Measurements from ENCODE around the gene IFNAR1. TPM values are rescaled to one million over a fixed set of nuclear protein-coding genes. Genes with fewer than 3 reads are reported as not detected.

Gene IFNAR1
- total and polyA plus RNA-seq, 9 donors: 20.6 to 47.9 (median 31.2) TPM

GRCh38 chr21:33364830-33365229 lies 40.1 kb downstream of the IFNAR1 start:
- no peak overlapping the region for H3K27ac ChIP-seq
- no peaks in the 10 kb centered on the region for H3K36me3 ChIP-seq
- peaks cover 0 to 6% of the 10 kb centered on the region in 2 donors for H3K9me3 ChIP-seq
- 84 to 93% (median 88%) methylated on average over 5 of the region's 5 CpGs for WGBS, 3 donors
- no peaks in the 10 kb centered on the region for H3K27me3 ChIP-seq
- peaks cover 4% of the 10 kb centered on the region for H3K4me1 ChIP-seq (ENCODE audit: insufficient read depth)
- TF ChIP-seq CTCF (IDR thresholded peaks at IDR 0.05): no peak
- no peak for TF ChIP-seq POLR2A (IDR thresholded peaks at IDR 0.05)
- TF ChIP-seq EP300 (IDR thresholded peaks at IDR 0.05): no peak
- intact Hi-C loops (cut with DNase I): loop anchor here in 1 of 4 donors (5.0 to 10.0 kb wide), 2 partner anchors 70 to 163 kb away; no protein-coding TSS in a partner anchor
- H3K4me3 ChIP-seq: no peak overlapping the region
- DNase-seq: no peak

DNA sequence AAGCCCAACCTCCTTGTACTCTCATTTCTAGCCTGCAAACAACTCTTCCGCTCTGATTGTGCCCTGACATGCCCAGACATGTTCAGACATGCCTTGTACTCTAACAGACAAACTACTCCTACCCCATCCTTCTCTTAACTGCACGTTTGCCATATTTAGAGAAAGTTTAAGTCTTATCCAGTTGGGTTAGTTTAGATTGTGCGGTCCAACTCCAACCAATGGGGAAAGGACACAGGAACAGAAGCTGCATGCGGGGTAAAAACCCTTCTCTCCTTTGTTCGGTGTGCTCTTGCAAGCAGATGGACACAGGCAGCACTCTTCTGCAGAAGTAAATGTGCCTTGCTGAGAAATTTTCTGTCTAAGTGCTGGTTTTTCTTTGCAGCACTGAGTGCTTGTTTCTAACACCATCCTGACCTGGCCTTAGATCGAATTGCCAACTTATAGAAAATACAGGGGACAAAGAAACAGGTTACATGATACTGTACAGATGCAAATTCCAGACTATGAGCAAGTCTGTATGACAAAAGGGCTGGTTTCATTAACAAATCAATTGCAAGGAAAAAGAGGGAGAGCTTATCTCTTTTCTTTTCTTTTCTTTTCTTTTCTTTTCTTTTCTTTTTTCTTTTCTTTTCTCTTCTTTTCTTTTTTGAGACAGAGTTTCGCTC lies 42.7 kb downstream of the IFNAR1 start:
- WGBS, 3 donors: 84 to 89% (median 85%) methylated on average over 7 of the region's 7 CpGs
- H3K4me3 ChIP-seq: no peak overlapping the region

DNA sequence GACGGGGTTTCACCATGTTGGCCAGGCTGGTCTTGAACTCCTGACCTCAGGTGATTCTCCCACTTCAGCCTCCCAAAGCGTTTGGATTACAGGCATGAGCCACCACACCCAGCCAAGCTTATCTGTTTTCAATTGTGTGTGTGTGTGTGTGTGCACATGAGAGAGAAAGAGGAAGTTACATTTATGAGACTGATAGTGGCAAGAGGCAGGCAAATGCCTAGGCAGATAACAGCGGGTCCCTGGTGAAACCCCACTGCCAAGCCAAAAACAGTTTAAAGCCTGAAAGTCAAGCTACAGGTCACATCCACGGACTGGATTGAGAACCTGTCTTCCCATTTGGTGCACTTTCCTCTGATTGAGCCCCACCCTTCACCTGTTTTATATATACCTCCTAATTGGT lies 43.4 kb downstream of the IFNAR1 start:
- no peaks in the 10 kb centered on the region for H3K27me3 ChIP-seq
- H3K4me3 ChIP-seq: no peak overlapping the region
- no peaks in the 10 kb centered on the region for H3K36me3 ChIP-seq
- WGBS, 3 donors: 86 to 89% (median 88%) methylated on average over 4 of the region's 4 CpGs
- no peak for DNase-seq
- TF ChIP-seq CTCF (IDR thresholded peaks at IDR 0.05) (no peak), POLR2A (IDR thresholded peaks at IDR 0.05) (no peak), EP300 (IDR thresholded peaks at IDR 0.05) (no peak)
- peaks cover 0 to 6% of the 10 kb centered on the region in 2 donors for H3K9me3 ChIP-seq
- intact Hi-C loops (cut with DNase I): loop anchor here in 1 of 4 donors (10.0 kb wide), 1 partner anchor 67 kb away; no protein-coding TSS in a partner anchor
- no peak overlapping the region for H3K27ac ChIP-seq
- no peaks in the 10 kb centered on the region for H3K4me1 ChIP-seq (ENCODE audit: insufficient read depth)

More for the DNA sequence above, 42.7 kb downstream of the IFNAR1 start:
- Histone ChIP-seq H3K9me3 (peaks cover 0 to 6% of the 10 kb centered on the region in 2 donors), H3K27ac (no peak overlapping the region), H3K27me3 (no peaks in the 10 kb centered on the region), H3K36me3 (no peaks in the 10 kb centered on the region), H3K4me1 (ENCODE audit: insufficient read depth) (no peaks in the 10 kb centered on the region)
- TF ChIP-seq EP300 (IDR thresholded peaks at IDR 0.05) (no peak), CTCF (IDR thresholded peaks at IDR 0.05) (no peak), POLR2A (IDR thresholded peaks at IDR 0.05) (no peak)
- DNase-seq: no peak
- intact Hi-C loops (cut with DNase I): loop anchor here in 1 of 4 donors (10.0 kb wide), 1 partner anchor 67 kb away; no protein-coding TSS in a partner anchor

DNA sequence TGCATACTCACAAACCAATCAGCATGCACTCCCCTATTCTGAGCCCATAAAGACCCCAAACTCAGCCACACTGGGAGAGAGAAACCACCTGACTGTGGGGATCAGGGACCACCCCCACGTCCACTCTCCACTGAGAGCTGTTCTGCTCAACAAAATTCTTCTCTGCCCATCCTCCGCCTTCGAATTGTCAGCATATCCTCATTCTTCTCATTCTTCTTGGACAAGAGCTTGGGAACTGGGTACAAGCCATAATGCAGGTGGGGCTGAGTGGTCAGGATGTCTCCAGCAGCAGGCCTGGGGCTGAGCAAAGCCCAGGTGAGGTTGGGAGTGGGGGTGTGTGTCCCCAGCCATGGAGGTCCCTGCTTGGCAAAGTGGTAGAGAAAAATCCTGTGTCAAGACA lies 43.8 kb downstream of the IFNAR1 start:
- TF ChIP-seq POLR2A (IDR thresholded peaks at IDR 0.05) (no peak), EP300 (IDR thresholded peaks at IDR 0.05) (no peak), CTCF (IDR thresholded peaks at IDR 0.05) (no peak)
- Histone ChIP-seq H3K4me3 (no peak overlapping the region), H3K27me3 (no peaks in the 10 kb centered on the region), H3K4me1 (ENCODE audit: insufficient read depth) (no peaks in the 10 kb centered on the region), H3K9me3 (peaks cover 0 to 6% of the 10 kb centered on the region in 2 donors), H3K36me3 (no peaks in the 10 kb centered on the region), H3K27ac (no peak overlapping the region)
- intact Hi-C loops (cut with DNase I): loop anchor here in 1 of 4 donors (10.0 kb wide), 1 partner anchor 66 kb away; no protein-coding TSS in a partner anchor
- 86 to 94% (median 88%) methylated on average over 3 of the region's 3 CpGs for WGBS, 3 donors
- no peak for DNase-seq
